EL (cell line): Measurements from ENCODE around the gene ZIC2.

Experiments used
- DNase-seq: peaks from one replicate; pipeline ENCODE4 v3.0.0-alpha.2; 2016

The ZIC2 gene

GRCh38 chr13:99988529-99989275, 7.1 kb downstream of the ZIC2 start:
- DNase-seq, result no peak

DNA sequence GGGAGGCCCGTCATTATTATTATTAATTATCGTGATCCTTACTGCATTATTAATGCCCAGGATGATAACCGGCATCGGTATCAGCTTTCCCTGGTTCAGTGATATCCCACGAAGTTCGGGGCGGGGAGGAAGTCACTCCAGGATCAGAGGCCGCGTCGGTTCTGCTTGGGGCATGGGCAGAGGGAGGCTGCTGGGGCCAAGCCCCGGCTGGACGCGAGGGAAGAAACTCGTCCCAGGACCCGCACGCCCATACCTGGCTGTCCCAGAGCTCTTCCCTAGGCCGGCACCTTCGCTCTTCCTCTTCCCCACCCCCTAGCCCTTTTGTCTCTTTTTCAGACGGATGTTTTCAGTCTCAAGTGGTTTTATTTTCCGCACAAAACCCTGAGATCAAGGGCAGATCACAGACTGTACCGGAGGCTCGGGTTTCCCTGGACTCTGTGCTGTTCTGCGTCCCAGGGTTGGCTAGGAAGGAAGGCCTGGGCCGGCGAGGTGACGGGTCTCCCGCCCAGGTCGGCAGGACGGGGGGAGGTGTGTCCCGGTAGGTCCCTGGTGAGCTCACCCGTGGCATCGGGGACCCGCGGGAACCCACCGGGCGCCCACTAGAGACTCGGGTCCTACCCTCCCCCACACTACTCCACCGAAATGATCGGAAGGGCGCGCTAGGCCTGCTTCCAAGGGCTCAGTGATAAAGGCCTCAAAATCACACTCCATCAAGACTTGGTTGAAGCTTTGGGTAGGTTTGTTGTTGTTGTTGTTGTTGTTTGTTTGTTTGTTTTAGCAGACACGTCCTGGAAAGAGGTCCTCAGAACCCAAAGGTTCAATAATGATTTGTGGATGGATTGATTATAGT, 7.9 kb downstream of the ZIC2 start:
- DNase-seq, result no peak

- DNase-seq, result no peak
These were observed 8.8 kb downstream of the ZIC2 start for GRCh38 chr13:99990126-99990977.

DNA sequence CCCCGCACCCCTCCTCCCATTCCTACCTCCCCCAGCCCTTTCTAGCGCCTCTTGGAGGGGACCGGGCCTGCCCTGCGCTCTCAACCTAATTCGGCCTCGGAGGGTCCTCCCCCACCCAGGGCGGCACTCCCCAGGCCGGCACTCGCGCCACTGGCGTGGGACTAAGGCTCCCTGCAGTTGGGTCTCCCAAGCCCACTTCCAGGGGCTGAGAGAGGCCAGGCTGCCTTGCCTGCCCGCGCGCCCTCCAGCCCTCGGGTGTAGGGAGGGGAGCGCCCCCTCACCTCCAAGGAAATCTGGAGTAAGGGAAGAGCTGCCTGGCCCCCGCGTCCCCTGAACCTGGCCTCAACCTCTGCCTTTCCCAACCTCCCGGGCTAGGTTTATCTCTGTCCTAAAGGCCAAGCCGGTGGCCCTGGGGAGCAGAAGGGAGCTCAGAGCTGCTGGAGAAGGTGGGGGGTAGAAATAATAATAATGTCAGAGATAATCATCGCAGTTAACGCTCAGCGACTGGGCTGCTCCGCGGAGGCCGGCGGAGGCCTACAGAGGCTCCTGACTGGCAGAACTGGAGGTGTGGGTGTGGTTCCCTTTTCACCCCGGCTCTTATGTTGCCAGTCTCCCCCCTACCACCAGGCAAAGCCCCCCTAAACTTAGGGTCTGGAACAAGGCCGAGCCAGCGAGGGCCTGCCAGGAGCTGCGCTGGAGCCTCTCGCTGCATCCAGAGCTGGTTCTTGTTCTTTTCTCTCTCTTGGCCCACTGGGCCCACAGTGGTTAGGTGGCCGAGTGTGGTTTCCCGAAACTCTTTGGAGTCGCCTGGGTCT, 9.6 kb downstream of the ZIC2 start:
- no peak for DNase-seq

DNA sequence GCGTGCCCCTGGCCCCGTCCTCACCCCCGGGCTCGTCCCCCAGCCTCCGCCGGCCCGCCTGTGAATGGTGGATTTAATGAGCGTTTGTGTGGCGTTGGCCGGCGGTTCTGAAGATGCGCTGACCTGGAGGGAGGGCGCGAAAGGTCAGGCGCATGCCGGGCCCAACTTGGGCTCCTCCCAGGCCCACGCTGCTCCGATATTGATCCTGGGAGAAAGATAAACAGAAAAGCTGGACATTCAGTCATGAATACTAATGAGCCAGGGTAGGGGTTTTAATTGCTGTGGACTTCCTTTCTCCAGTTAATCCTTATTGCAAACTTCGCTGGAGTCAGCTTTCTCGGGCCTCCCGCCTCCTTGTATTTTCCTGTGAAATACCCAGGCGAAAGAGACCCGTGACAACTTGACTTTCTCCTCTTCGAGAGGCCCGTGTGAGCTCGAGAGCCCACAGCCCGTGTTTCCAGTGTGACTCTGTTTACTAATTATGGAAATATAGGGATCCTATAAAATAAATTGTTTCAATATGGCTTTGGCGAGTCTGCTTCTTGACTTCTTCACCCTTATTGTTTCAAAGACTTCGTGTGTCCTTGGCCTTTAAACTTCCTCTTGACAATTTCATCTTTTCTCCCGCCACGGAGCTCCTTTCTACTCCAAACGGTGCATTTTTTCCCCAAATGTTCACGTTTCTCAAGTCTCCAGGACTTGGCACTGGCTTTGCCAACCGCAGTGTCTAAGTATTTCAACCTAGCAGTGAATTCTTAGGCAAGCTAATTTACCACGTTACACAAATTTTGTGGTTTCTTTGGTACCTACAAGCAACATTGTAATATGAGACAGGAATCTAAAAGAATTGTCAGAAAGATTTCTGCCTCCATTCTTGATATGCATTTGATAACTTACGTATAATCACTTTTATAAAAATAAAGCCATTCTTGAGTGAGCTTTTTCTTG, 10.5 kb downstream of the ZIC2 start:
- no peak for DNase-seq

DNA sequence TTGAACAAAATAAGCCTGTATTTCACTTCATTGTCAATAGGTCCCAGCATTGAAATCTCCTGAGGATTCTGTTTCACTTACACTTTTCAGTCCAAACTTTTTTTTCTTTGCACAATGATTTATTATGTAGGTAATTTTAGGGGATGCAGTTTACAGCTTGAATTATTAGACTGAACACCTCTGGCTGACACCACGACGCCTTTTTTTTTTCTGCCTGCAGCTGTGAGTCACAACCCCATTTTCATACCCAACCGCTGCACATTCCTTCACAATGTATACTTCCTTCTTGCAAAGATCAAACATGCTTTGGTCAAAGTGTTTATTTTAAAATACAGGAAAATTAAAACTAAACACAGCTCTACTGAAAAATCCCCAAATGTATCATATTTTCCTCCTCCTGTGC, 11.4 kb downstream of the ZIC2 start:
- DNase-seq, result no peak

DNA sequence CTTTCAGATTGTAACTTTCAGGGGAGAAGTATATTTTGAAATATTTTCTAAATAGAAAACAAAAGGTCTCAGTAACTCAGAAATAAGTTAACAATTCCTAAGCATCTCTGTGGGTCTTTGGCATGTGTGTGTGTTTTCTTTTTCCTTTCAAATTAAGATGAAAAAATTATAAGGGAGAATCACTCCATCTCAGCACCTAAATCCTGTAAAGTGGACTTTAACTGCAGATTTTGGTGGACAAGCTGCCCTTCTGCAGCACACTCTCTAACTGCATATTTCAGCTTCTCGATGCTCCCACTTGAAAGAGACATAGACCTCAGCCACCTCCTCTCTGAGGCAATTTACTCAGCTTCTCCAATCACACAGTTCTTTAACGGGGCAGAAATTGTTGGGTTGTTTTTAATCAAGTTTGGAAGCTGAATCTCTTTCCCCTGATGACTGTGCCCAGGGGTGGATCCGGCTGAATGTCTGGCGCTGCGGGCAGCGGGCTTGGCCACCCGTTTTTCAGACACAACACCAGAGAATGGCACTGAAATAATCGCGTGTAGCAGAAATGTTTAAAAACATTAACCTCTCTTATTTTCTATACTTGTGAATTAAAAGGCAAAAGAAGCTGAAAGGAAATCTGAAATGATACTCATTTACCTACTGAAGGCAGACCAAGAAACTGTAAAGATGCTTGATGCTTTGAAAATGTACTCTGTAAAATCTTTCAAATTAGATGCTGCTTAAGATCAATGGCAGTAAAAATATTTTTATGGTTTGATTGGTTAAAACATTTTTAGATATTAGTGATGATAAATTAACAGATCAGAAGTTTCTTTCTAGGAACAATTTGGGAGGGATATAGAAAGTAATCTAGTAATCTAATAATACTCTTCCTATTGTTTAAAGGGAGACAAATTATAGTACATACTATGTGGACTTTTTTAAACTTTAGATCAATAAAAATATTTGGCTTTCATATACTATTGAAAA, 12.4 kb downstream of the ZIC2 start:
- DNase-seq, result no peak

GRCh38 chr13:99994638-99995020, 13.0 kb downstream of the ZIC2 start:
- no peak for DNase-seq

GRCh38 chr13:99995104-99995588, 13.6 kb downstream of the ZIC2 start:
- no peak for DNase-seq

- DNase-seq, result no peak
These were observed 14.2 kb downstream of the ZIC2 start for GRCh38 chr13:99995589-99996380.

DNA sequence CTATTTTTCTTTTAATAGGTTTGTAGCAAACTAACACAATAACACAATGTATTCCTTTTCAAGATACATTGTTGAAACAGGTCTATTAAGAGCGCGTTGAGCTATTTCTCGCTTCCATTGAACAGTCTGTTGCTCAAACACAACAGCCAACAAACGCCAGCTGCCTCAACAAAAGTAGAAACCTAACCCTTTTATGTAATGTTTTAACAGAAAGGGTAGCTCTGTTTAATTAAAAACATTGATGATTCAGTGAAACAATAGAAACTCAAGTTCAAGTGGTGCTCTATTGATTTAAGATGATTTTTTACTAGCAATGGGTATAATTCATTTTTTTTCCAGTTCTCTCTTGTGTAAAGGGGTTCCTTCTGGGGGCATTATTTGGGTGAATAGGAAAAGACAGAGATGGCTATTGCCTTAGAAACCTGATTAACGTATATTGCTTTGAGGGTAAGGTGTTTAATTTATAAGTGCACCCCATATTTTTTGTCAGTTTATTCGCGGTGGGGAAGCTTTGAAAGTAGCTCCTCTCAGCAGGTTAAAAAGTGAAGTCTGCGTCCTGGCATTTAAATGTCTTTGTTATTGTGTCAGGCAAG, 14.9 kb downstream of the ZIC2 start:
- DNase-seq, result no peak

DNA sequence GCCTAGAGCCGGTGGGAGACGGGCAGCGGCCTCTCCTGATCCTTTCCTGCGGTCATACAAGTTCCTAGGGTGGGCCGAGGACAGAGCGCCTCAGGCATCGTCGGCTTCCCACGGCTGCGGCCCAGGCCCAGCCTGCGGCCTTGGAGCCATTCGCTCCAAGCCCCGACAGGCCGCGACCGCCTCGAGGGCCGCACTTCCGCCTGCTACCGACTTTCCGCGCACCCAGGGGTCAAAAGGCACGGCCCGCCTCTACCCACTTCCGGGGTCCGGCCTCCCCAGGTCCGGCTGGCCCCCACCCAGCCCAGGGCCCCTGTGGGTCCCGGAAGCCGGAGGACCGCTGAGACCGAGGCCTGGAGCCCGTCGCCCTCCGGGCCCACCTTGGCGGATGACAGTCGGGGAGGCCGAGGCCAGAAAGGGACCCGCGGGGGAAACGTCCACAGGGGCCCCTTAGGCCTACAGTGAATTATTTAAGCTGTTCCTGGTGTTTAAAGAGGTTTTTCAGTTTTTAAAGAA, 16.2 kb downstream of the ZIC2 start:
- no peak for DNase-seq

DNA sequence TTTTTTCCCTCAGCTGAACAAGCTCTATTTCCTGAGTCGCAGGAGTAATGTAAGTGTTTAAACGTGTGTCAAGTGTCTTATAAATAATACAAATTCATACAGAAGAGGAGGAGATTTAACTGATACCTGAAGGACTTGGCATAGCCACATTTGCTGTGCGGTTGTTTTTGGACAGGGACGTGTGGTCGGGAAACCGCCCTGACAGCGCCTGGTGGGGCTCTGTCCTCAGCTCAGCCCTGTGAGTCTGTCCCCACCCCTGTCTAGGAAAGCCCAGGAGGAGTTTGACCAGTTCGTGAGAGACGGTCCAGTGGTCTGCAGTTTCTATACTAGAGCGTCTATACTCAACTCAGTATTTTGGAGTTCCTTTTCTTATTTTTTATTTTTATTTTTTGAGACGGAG, 16.7 kb downstream of the ZIC2 start:
- no peak for DNase-seq

- DNase-seq, result no peak
These were observed 33.0 kb downstream of the ZIC2 start for GRCh38 chr13:100014621-100015020.

GRCh38 chr13:100019780-100020356, 38.3 kb downstream of the ZIC2 start:
- no peak for DNase-seq

- no peak for DNase-seq
These were observed 41.2 kb downstream of the ZIC2 start for GRCh38 chr13:100022798-100023197.

DNA sequence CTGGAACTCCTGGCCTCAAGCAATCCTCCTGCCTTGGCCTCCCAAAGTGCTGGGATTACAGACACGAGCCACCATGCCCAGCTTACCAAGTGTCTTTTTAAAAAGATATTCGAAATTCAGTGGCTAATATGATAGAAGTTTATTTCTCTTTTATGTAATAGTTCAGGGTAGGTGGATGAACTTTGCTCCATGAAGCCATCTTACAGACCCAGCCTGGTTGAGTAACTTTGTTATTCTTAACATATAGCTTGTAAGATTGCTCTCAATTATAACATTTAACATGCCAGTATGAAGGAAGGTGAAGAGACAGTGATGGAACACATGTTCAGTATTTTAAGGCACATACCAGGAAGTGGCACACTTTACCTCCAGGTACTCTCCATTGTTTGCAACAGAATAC, 42.4 kb downstream of the ZIC2 start:
- no peak for DNase-seq

DNA sequence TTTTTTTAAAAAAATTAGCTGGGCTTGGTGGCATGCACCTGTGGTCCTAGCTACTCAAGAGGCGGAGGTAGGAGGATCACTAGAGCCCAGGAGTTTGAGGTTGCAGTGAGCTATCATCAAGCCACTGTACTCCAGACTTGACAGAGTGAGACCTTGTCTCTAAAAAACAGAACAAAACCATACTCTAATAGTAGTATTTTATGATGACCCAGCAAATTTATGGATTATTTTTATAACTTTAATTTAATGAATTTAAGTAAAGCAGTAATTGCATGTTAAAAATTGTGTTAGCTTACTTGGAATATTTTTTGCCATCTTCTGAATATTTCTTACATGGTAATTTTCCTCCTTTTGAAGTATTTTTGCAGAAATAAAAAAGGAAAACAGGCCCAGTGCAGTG, 48.3 kb downstream of the ZIC2 start:
- DNase-seq, result no peak
